Thyroid gland (tissue), 4 donors: ENCODE results near the gene FYN. TPM values are rescaled to one million over a fixed set of nuclear protein-coding genes. Genes with fewer than 3 reads are reported as not detected.

Experiments
- DNase-seq, 2 donors: peaks; one replicate each; pipeline ENCODE4 v3.0.0-alpha.2; 2019
- H3K27ac ChIP-seq, 3 donors: fragments of 200-600 bp; sonication (generic); 1 replicate in 2 of 3; 2 replicates in 1 of 3; pipeline ENCODE4 v1.5.1; 2016 to 2019; ENCODE audit warnings: mild to moderate bottlenecking in 1 of 3, moderate library complexity in 1 of 3
- H3K27me3 ChIP-seq: fragments of 200-600 bp; sonication (generic); one replicate; pipeline ENCODE4 v1.5.1; 2019
- H3K36me3 ChIP-seq, 2 donors: fragments of 200-600 bp; sonication (generic); one replicate each; pipeline ENCODE4 v1.5.1; 2016 to 2019
- H3K4me1 ChIP-seq, 2 donors: fragments of 200-600 bp; sonication (generic); one replicate each; pipeline ENCODE4 v1.5.1; 2017 to 2019
- H3K4me3 ChIP-seq, 3 donors: fragments of 200-600 bp; sonication (generic); replicated peaks in 1 of 3; 1 replicate in 2 of 3; 2 replicates in 1 of 3; pipeline ENCODE4 v1.5.1; 2016; ENCODE audit warnings: mild to moderate bottlenecking in 1 of 3
- H3K9me3 ChIP-seq: fragments of 200-600 bp; sonication (generic); one replicate; pipeline ENCODE4 v1.5.1; 2017
- POLR2A ChIP-seq, 2 donors: fragments of 450-650 bp; IDR thresholded peaks; one replicate each; pipeline ENCODE4 v1.6.1; 2017; ENCODE audit warnings: antibody characterized with exemption in 2 of 2, mild to moderate bottlenecking in 2 of 2, moderate library complexity in 1 of 2
- WGBS, 2 donors: methylation state at CpG; one replicate each; pipeline ENCODE4 v1.1.5; 2017; 5-methylcytosine and 5-hydroxymethylcytosine counted together
- intact Hi-C: fragments of 100-400 bp; cut with DNase I; formaldehyde crosslinking; loops from one replicate; pipeline ENCODE4 v1.15.1; 2023
- total RNA-seq, 4 donors: library from RNA; depleted of rRNA; stranded (reverse); fragments of >200 nt; gene quantifications; one replicate each; pipeline ENCODE4 v1.2.3, GENCODE V29; 2016
- TF ChIP-seq, protein P1 (sequence below), 6 experiments: fragments of 200-600 bp in 3 of 6; fragments of 450-650 bp in 3 of 6; sonication (generic) in 3 of 6; IDR thresholded peaks; one replicate each; pipeline ENCODE4 v1.5.1; 2016 to 2019; ENCODE audit warnings: antibody characterized with exemption in 6 of 6, mild to moderate bottlenecking in 2 of 6, inconsistent platforms in 1 of 6, moderate library complexity in 1 of 6

FYN gene
- total RNA-seq, 4 donors from 2014 or later = 67.0 to 206 (median 95.9) TPM

DNA sequence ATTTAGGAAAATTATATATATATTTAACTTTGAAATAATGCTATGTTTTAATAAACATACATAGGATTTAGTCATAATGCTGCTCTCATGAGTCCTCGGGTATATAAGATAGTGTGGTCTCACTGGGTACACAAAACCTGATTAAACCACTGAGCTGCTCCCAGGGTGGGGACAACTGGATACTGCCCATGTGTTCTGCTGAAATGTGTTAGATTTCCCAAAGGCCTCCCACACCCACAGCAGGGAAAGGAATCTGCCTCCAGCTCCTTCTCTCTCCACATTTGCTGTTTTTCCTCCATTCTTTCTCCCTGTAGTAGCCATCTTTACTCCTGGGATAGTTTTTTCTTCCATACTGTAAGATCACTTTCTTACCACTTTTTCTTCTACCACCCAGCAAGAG, 198.4 kb downstream of the FYN start:
- no peak for DNase-seq

DNA sequence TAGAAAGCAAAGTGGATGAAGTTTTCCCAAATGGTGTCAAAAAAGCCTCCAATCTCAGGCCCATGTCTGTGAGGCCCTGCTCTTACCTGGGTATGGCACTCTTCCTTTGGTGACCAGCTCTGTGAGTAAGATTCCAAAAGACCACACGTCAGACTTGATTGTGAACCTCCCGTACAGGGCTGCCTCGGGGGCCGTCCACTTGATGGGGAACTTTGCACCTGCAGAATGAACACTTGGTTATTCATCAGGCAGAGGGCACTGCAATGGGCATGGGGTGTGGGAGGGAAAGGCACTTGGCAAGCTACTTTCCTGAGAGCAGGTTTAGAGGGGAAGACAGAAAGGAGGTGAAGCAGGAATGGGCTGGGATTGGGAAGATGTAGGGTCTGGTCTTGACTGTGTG, 198.8 kb downstream of the FYN start:
- WGBS, 2 donors = 91 to 94% methylated on average over 4 of the region's 4 CpGs

More for the DNA sequence above, 198.4 kb downstream of the FYN start:
- TF ChIP-seq, protein P1, sequence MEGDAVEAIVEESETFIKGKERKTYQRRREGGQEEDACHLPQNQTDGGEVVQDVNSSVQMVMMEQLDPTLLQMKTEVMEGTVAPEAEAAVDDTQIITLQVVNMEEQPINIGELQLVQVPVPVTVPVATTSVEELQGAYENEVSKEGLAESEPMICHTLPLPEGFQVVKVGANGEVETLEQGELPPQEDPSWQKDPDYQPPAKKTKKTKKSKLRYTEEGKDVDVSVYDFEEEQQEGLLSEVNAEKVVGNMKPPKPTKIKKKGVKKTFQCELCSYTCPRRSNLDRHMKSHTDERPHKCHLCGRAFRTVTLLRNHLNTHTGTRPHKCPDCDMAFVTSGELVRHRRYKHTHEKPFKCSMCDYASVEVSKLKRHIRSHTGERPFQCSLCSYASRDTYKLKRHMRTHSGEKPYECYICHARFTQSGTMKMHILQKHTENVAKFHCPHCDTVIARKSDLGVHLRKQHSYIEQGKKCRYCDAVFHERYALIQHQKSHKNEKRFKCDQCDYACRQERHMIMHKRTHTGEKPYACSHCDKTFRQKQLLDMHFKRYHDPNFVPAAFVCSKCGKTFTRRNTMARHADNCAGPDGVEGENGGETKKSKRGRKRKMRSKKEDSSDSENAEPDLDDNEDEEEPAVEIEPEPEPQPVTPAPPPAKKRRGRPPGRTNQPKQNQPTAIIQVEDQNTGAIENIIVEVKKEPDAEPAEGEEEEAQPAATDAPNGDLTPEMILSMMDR (IDR thresholded peaks at IDR 0.05) = no peak
- no peak for TF ChIP-seq POLR2A (IDR thresholded peaks at IDR 0.05)
- intact Hi-C loops = no loop called here
- Histone ChIP-seq H3K4me3 (no peak overlapping the region), H3K4me1 (no peaks in the 10 kb centered on the region), H3K36me3 (peaks cover 7 to 12% of the 10 kb centered on the region in 2 donors), H3K27ac (no peak overlapping the region), H3K27me3 (no peaks in the 10 kb centered on the region), H3K9me3 (no peaks in the 10 kb centered on the region)
- 94 to 97% methylated on average over 1 of the region's 1 CpG for WGBS, 2 donors

DNA sequence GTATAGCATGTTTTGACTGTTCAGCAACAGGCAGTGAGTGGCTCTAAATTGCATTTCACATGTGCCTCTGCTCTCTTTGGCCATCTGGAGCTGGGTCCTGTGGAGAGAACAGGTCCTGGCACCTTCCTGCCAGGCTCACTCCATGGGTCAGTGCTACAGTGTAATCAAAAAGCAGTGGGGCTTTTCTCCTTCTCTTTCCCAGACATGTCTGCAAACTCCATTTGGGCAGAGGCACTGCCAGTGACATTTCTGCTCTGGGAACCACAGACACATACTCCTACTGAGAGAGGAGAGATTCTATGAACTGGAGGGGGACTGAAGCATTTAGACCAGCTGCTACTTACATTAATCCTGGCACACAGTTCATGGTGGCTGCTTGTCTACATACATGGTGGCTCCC, 199.3 kb downstream of the FYN start:
- Histone ChIP-seq H3K4me3 (no peak overlapping the region), H3K27me3 (no peaks in the 10 kb centered on the region), H3K36me3 (peaks cover 12 to 13% of the 10 kb centered on the region in 2 donors), H3K9me3 (no peaks in the 10 kb centered on the region), H3K27ac (no peak overlapping the region), H3K4me1 (no peaks in the 10 kb centered on the region)
- DNase-seq = no peak
- intact Hi-C loops = no loop called here
- TF ChIP-seq, protein P1 (IDR thresholded peaks at IDR 0.05) = no peak
- TF ChIP-seq POLR2A (IDR thresholded peaks at IDR 0.05) = no peak

More for the DNA sequence above, 198.8 kb downstream of the FYN start:
- H3K9me3 ChIP-seq = no peaks in the 10 kb centered on the region
- H3K27me3 ChIP-seq = no peaks in the 10 kb centered on the region
- no peak for TF ChIP-seq POLR2A (IDR thresholded peaks at IDR 0.05)
- TF ChIP-seq, protein P1 (IDR thresholded peaks at IDR 0.05) = no peak
- no peak for DNase-seq
- H3K36me3 ChIP-seq = peaks cover 12% of the 10 kb centered on the region in 2 donors
- no peaks in the 10 kb centered on the region for H3K4me1 ChIP-seq
- intact Hi-C loops = no loop called here
- H3K27ac ChIP-seq = no peak overlapping the region
- no peak overlapping the region for H3K4me3 ChIP-seq

DNA sequence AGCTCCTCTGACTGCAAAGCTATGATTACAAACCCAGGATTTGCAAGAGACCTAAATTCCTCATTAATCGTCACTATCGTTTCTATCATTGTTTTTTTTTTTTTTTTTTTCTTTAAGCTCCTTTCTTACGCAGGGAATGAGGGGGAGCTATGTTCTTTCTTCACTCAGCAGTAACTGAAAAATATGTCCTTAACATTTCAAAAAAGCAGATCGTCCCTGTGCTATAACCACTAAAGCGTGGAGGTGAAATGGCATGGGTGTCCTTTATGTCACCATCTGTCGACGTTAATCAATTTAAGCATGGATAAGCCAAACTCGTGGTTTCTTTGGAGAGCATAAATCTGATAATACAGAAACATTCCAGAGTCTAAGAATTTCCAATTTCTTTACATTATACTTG, 199.7 kb downstream of the FYN start:
- no peak for DNase-seq
- no peak overlapping the region for H3K27ac ChIP-seq
- H3K9me3 ChIP-seq = no peaks in the 10 kb centered on the region
- H3K4me3 ChIP-seq = no peak overlapping the region
- intact Hi-C loops = no loop called here
- 92% methylated on average over 8 of the region's 8 CpGs for WGBS, 2 donors
- H3K4me1 ChIP-seq = no peaks in the 10 kb centered on the region
- H3K27me3 ChIP-seq = no peaks in the 10 kb centered on the region
- peaks cover 12 to 13% of the 10 kb centered on the region in 2 donors for H3K36me3 ChIP-seq
- TF ChIP-seq, protein P1 (IDR thresholded peaks at IDR 0.05) = no peak
- no peak for TF ChIP-seq POLR2A (IDR thresholded peaks at IDR 0.05)

DNA sequence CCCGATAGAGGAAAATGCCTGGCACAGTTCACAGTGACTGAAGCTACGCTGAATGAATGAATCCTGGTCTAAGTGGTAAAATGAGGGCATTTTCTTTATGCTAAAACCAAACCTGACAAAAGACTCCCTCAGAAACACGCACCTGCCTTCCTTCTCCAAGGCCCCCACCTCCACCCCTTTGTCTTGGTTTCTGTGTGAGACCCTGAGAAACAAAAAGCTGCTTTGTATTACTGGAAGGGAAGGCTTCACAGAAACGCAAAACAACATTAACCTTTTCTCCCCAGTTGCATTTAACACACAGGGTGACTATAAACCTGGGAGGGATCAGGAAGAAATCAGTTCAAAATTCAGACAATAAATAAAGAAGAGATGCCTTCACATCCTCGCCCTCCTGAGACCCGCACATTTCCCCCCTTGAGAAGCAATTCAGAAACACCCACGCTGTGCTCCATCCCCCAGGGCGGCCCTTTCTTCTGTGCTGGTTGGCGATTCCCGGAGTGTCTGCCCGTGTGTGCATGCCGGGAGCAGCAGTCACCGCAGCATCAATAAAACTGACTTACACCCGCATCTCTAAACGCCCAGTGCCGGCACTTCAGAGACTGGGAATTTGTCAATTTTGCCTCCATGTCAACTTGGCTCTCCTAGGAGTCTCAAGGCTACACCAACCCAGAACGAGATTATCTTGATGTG, 200.3 kb downstream of the FYN start:
- Histone ChIP-seq H3K4me3 (no peak overlapping the region), H3K9me3 (no peaks in the 10 kb centered on the region), H3K27me3 (no peaks in the 10 kb centered on the region), H3K27ac (no peak overlapping the region), H3K36me3 (peaks cover 12 to 13% of the 10 kb centered on the region in 2 donors), H3K4me1 (no peaks in the 10 kb centered on the region)
- DNase-seq = no peak
- intact Hi-C loops = no loop called here
- TF ChIP-seq POLR2A (IDR thresholded peaks at IDR 0.05) = no peak
- TF ChIP-seq, protein P1 (IDR thresholded peaks at IDR 0.05) = no peak
- 89 to 90% methylated on average over 17 of the region's 17 CpGs for WGBS, 2 donors
